ENCODE data around the gene DNAJC7. TPM values are rescaled to one million over a fixed set of nuclear protein-coding genes. Genes with fewer than 3 reads are reported as not detected.

Gene DNAJC7
- total RNA-seq, 1 experiment from 2014 or later: 97.3 TPM

GRCh38 chr17:42051013-42051400 lies 33.8 kb upstream of the DNAJC7 start:
- Histone ChIP-seq H3K27me3 (ENCODE audit: control insufficient read depth, insufficient read depth, low read length) (peaks cover 13% of the 10 kb centered on the region), H3K4me3 (ENCODE audit: insufficient read depth, low read depth, low read length) (peak overlapping the region; percentile 51), H3K36me3 (replicated peaks; ENCODE audit: control insufficient read depth, insufficient read depth, low read length) (no peaks in the 10 kb centered on the region; the same call in 1 of the 2 replicates)
- no peak for DNase-seq

- Histone ChIP-seq H3K4me3 (ENCODE audit: insufficient read depth, low read depth, low read length) (peak within 1 kb of the TSS; percentile 51), H3K27me3 (ENCODE audit: control insufficient read depth, insufficient read depth, low read length) (peaks cover 13% of the 10 kb centered on the region), H3K36me3 (replicated peaks; ENCODE audit: control insufficient read depth, insufficient read depth, low read length) (no peaks in the 10 kb centered on the region)
- DNase-seq: peak; percentile 94
Measured at GRCh38 chr17:42050393-42051012, 33.3 kb upstream of the DNAJC7 start, which contains the start of gene C17orf113. Gene C17orf113, minus strand, starts transcription at chr17:42050601. Its CDS starts 7,225 bp downstream, at chr17:42043376.

DNA sequence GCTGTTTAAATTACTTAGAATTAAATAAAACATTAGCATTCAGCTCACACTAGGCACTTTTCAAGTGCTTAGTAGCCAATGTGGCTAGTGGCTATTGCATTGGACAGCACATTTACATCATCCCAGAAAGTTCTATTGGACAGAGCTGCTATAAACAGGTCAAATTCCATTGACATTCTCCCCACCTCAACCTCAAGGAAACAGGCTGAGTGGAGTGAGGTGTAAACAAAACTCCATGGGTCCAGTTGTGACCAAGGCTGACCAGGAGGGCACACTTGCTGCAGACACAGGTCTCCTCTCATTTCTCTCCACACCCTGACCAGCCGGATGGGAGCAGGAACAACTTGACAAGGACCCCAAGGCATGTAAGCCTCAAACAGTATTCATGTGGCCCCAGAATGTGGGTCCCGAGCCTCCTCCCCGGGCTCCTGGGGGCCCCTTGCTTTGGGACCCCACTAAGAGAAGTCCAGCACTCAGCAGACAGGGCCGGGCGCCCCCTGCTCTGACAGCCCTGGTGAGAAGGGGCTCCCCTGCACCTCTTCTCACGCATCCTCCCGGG lies 32.7 kb upstream of the DNAJC7 start:
- Histone ChIP-seq H3K36me3 (replicated peaks; ENCODE audit: control insufficient read depth, insufficient read depth, low read length) (no peaks in the 10 kb centered on the region), H3K4me3 (ENCODE audit: insufficient read depth, low read depth, low read length) (peak overlapping the region; percentile 51)
- DNase-seq: no peak

GRCh38 chr17:42047343-42047742 lies 30.1 kb upstream of the DNAJC7 start:
- no peak for DNase-seq
- peaks cover 10% of the 10 kb centered on the region for H3K27me3 ChIP-seq (ENCODE audit: control insufficient read depth, insufficient read depth, low read length)
- no peak overlapping the region for H3K4me3 ChIP-seq (ENCODE audit: insufficient read depth, low read depth, low read length)
- no peaks in the 10 kb centered on the region for H3K36me3 ChIP-seq (replicated peaks; ENCODE audit: control insufficient read depth, insufficient read depth, low read length)

More for the DNA sequence above, 32.7 kb upstream of the DNAJC7 start:
- H3K27me3 ChIP-seq (ENCODE audit: control insufficient read depth, insufficient read depth, low read length): peaks cover 13% of the 10 kb centered on the region

DNA sequence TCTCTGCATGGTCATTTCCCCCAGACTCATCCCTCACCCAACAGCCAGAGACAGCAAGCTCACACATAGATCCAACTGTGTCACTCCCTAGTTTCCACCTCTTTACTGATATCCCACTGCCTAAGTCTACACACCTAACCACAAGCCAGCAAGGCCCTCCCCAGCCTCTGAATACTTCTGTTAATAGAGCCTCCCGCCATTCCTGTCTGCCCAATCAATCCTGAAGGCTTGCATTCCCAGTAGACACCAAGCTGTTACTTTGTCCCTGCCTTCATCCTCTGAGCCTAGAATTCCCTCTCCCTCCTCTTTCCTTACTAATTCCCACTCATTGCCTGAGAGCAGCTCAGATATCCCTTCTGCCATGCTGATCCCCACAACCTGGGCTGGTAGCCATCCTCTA lies 28.5 kb upstream of the DNAJC7 start:
- no peaks in the 10 kb centered on the region for H3K36me3 ChIP-seq (replicated peaks; ENCODE audit: control insufficient read depth, insufficient read depth, low read length)
- peaks cover 6% of the 10 kb centered on the region for H3K27me3 ChIP-seq (ENCODE audit: control insufficient read depth, insufficient read depth, low read length)
- no peak overlapping the region for H3K4me3 ChIP-seq (ENCODE audit: insufficient read depth, low read depth, low read length)
- no peak for DNase-seq

DNA sequence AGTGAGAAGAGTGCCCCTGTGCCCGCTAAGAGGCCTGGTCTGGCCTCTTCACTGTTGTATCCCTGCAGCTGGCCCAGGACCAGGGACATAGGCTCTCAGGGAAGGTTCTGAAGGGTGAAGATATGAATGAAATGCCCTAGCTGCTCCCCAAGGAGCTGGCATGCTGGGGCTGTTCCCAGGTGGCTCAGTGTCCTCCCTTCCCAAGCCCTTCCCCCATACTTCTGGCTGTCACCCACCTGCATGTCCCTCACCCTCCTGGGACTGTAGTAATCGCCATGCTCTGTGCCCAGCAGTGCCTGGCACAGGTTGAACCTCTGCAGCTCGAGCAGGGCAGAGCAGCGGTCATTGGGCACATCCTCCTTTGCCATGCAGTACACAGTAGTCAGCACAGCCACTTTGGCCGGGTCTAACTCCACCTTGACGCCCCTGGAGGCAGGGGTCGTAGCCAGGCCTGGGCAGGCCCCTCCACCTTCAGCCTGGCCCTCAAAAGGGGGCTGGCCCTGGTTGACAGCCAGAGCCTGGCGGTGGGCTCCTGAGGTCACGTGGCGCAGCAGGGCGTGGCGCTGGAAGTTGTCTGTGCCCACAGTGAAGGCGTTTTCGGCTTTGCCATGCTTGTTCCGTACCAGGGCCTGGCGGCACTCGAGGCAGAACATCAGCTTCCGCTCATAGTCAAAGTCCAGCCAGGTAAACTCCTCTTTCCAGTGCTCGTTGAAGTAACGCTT lies 25.5 kb upstream of the DNAJC7 start:
- no peak overlapping the region for H3K4me3 ChIP-seq (ENCODE audit: insufficient read depth, low read depth, low read length)
- H3K27me3 ChIP-seq (ENCODE audit: control insufficient read depth, insufficient read depth, low read length): no peaks in the 10 kb centered on the region
- no peak for DNase-seq
- H3K36me3 ChIP-seq (replicated peaks; ENCODE audit: control insufficient read depth, insufficient read depth, low read length): no peaks in the 10 kb centered on the region

DNA sequence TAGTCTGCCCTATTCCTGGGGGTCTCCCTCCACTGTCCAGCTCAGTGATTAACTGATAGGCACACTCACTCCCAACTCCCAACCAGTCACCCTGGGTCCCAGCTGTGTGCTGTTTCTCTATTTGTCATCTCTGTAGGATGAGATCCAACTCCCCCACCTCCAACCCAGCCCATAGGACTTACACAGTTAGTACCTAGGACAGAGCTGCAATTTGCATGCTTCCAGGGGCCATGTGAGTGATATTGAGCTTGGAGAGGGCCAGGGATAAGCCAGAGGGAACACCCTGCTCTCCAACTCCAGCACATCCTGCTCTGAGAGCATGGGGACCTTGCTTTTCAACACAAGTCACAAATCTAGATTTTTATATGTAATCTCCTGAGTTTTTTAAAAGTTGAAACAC lies 24.4 kb upstream of the DNAJC7 start:
- DNase-seq: no peak
- no peak overlapping the region for H3K4me3 ChIP-seq (ENCODE audit: insufficient read depth, low read depth, low read length)
- no peaks in the 10 kb centered on the region for H3K36me3 ChIP-seq (replicated peaks; ENCODE audit: control insufficient read depth, insufficient read depth, low read length)
- H3K27me3 ChIP-seq (ENCODE audit: control insufficient read depth, insufficient read depth, low read length): no peaks in the 10 kb centered on the region

- Histone ChIP-seq H3K27me3 (ENCODE audit: control insufficient read depth, insufficient read depth, low read length) (no peaks in the 10 kb centered on the region), H3K36me3 (replicated peaks; ENCODE audit: control insufficient read depth, insufficient read depth, low read length) (no peaks in the 10 kb centered on the region), H3K4me3 (ENCODE audit: insufficient read depth, low read depth, low read length) (no peak overlapping the region)
- no peak for DNase-seq
Measured at GRCh38 chr17:42040818-42041217, 23.6 kb upstream of the DNAJC7 start.

DNA sequence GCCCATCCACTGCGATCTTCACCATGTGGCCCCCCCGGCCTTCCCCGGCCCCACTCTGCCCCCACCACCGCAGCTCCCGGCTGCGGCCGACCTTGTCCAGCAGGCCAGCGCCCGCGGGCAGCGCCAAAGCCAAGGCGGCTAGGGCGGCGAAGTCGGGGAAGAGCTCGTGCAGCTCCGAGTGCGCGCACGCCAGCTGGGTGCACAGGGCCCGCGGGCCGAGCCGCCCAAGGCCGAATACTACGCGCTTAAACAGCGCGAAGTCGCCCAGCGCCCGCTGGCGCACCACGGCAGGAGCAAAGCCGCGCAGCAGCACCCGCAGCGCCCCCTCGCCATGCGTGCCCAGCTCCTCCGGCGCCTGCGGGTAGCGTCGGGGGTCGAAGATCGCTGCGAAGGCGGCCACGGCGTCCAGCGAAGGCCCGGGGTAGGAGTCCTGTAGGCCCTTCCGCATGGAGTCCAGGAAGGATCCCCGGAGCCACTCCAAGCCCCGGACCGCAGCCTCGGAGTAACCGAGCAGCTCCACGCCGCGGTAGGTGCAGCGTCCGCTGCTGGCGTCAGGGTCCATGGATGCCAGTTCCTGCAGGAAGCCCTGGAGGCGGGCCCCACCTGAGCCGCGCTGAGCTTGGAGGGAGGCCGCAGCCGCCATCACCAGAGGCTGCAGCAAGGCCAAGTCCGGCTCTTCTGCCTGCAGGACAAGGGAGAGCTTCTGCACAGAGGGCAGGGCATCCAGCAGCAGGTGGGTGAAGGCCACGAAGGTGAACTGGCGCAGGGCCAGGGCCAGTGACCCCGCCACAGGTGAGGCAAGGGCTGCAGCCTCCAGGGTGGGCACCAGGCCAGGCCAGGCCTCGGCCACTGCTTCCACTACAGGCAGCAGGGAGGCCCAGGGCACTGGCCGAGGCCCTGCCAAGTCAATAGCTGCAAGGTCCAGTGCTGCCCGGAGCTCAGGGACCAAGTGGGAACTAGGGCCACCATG lies 22.8 kb upstream of the DNAJC7 start:
- no peaks in the 10 kb centered on the region for H3K36me3 ChIP-seq (replicated peaks; ENCODE audit: control insufficient read depth, insufficient read depth, low read length)
- H3K4me3 ChIP-seq (ENCODE audit: insufficient read depth, low read depth, low read length): no peak overlapping the region
- DNase-seq: peak; percentile 58
- no peaks in the 10 kb centered on the region for H3K27me3 ChIP-seq (ENCODE audit: control insufficient read depth, insufficient read depth, low read length)

- Histone ChIP-seq H3K4me3 (ENCODE audit: insufficient read depth, low read depth, low read length) (no peak overlapping the region), H3K27me3 (ENCODE audit: control insufficient read depth, insufficient read depth, low read length) (no peaks in the 10 kb centered on the region), H3K36me3 (replicated peaks; ENCODE audit: control insufficient read depth, insufficient read depth, low read length) (no peaks in the 10 kb centered on the region)
- DNase-seq: peak; percentile 71
Measured at GRCh38 chr17:42038221-42038973, 21.2 kb upstream of the DNAJC7 start.

DNA sequence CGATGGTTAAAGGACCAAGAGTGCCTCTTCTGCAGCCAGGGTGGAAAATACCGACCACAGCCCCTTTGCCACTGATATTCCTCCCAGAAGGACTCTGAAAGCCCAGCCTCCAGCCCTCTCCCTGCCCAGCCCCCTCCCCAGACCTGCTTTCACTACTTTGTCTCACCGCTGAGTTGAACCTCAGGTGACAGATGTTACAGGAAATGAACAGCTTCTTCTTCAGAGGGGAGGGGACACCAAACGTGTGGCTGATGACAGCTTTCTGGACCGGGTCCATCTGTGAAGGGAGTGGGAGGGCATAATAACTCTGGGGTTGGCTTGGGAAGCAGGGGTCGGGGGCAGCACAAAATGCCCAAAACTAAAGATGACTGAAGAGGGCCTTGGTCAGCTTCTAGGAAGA lies 16.8 kb upstream of the DNAJC7 start:
- no peaks in the 10 kb centered on the region for H3K27me3 ChIP-seq (ENCODE audit: control insufficient read depth, insufficient read depth, low read length)
- no peak overlapping the region for H3K4me3 ChIP-seq (ENCODE audit: insufficient read depth, low read depth, low read length)
- DNase-seq: no peak
- no peaks in the 10 kb centered on the region for H3K36me3 ChIP-seq (replicated peaks; ENCODE audit: control insufficient read depth, insufficient read depth, low read length)

DNA sequence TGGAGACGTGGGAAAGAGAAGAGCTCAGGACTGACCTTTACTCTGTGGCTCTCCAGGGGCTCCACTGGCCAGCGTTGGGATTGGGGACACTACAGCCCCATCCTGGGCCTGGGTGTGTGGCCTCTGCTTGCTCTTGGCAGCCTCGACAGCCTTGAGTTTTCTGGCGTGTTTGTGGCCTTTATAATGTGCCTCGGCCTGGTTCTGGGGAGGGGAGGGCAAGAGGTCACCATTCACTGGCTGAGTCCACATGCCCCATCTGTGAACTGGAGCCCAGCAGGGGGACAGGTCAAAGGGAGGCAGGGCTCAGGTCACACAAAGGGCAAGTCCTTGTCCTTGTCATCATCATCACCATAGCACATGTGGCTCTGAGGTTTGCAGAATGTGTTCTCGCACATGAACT lies 14.3 kb upstream of the DNAJC7 start:
- no peak for DNase-seq
- Histone ChIP-seq H3K4me3 (ENCODE audit: insufficient read depth, low read depth, low read length) (no peak overlapping the region), H3K36me3 (replicated peaks; ENCODE audit: control insufficient read depth, insufficient read depth, low read length) (no peaks in the 10 kb centered on the region), H3K27me3 (ENCODE audit: control insufficient read depth, insufficient read depth, low read length) (no peaks in the 10 kb centered on the region)

DNA sequence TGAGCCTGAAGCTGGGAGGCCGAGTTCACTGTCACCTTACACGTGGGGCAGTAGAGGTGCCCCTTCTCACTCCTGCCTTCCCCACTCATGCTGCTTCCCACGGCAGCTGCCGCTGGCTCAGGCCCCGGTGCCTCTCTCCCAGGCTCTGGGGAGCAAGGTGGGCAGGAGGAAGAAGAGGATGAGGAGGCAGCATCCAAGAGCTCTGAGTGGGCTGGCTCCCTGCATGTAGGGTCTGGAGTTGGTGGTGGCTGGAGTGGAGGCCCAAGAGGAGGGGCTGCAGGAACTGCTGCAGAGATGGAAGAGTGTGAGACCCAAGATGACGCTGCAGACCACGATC lies 11.5 kb upstream of the DNAJC7 start:
- peaks cover 7% of the 10 kb centered on the region for H3K36me3 ChIP-seq (replicated peaks; ENCODE audit: control insufficient read depth, insufficient read depth, low read length)
- no peaks in the 10 kb centered on the region for H3K27me3 ChIP-seq (ENCODE audit: control insufficient read depth, insufficient read depth, low read length)
- no peak overlapping the region for H3K4me3 ChIP-seq (ENCODE audit: insufficient read depth, low read depth, low read length)
- DNase-seq: no peak

All from H7 (cell line).